ENCODE measurements around the gene PRSS8. TPM values are rescaled to one million over a fixed set of nuclear protein-coding genes. Genes with fewer than 3 reads are reported as not detected.

The PRSS8 gene
- total RNA-seq = not detected in 2 replicates

DNA sequence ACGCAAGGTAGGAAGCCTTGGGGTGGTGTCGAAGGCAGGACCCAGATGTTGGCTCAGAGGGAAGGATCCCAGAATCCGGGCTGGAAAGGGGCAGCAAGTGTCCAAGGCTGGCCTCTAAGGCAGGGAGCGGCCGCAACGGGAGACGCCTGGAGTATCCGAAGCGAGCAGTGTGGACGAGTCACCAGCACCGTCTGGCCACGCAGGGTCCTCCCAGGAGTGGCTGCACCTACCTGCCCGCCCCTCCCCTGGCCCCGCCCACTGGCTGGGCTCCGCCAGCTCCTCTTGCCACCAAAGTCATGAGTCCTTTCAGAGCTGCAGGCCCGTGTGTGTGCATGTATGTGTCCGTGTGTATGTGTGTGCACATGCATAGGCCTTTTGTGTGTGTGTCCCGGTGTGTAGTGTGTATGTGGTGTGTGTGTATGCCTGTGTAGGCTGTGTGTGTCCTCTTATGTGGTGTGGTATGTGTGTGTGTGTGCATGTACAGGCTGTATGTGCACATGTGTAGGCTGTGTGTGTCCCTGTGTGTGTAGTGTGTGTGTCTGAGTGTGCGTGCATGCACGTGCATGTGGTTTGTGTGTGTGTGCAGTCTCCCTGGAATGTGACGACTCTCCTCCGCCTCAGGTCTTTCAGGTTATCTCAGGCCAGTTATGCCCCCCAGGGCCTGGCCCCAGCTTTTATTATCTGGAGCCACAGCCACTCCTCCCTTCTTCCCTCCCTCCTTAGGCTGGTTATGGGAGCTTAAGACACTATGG lies at the start of gene PRSS8:
Gene PRSS8, minus strand, starts transcription at position 193 of the 752 bp plus-strand sequence. CDS start 229 bp downstream, outside the sequence.

DNA sequence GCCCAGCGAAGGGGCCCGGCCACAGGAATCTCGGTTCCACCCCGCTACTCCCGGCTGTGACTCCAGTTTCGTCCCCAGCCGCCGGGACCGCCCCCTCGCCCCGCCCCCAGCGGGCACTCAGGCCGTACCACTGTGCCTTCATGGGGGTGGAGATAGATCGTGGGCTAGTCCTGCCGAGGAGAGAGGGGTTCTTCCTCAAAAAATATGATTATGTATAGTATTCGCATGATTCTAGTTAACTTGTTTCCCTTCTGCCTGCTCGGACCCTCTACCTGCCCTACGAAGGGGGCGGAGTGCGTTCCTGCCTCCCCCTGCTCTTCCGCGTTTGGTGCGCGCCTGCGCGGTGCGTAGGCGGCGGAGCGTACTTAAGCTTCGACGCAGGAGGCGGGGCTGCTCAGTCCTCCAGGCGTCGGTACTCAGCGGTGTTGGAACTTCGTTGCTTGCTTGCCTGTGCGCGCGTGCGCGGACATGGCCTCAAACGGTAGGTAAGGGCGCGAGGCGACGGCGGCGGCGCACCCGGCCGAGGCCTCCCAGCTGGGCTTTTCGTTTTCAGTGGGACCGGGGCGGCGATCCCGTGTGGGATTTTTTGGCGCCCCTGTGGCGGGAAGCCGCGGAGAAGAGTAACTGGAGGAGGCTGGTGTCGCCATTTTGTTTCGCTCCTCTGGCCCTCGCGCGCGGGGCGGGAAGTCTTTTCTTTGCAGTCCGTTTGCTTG lies 44.4 kb upstream of the PRSS8 start, which contains the start of gene FUS:
Gene FUS, plus strand, starts transcription at position 393 of the 713 bp plus-strand sequence. Its CDS starts 76 bp downstream, at position 469.

DNA sequence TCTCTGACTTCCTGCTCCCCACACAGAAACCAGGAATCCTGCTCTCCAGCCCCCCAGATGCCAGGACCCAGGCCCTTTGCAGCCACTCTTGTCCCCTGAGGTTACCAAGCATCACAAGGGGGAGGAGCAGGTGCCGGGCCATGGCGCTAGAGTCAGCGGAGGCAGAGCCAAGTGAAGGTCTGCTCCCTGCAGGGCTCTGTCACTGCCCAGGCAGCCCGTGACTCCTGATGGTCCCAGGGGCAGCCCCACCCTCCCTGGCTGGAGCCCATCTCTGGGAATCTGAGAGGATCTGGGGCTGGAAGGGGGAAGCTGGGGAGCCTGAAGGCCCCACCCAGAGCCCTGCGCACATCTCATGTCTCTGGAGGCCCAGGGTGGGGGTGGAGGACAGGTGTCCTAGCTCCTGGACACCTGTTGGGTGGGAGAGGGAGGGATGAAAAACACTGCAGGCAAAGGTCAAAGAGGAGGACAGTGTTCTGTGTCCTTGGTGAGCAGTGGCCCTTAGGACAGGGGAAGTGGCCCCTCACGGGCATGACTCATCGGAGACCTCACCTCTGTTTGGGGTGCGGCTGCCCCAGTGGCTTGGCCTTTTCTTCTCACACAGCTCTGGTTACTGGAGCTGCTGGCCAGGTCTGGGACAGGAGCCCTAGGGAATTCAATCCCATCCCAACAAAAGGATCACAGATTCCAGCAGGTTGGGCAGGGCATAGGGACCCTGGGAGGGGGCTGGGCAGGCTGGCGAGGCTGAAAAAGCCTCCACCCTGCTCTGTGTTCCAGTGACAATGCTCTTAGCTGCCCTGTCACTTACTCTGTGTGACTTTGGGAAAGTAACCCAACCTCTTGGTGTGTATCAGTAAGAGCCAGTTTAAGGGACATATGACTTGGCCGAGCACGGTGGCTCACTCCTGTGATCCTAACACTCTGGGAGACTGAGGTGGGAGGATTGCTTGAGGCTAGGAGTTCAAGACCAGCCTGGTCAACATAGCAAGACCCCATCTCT lies 14.7 kb upstream of the PRSS8 start, which contains the start of gene PRSS36:
Gene PRSS36, minus strand, starts transcription at position 173 of the 997 bp plus-strand sequence. Its CDS starts 31 bp downstream, at position 142.

DNA sequence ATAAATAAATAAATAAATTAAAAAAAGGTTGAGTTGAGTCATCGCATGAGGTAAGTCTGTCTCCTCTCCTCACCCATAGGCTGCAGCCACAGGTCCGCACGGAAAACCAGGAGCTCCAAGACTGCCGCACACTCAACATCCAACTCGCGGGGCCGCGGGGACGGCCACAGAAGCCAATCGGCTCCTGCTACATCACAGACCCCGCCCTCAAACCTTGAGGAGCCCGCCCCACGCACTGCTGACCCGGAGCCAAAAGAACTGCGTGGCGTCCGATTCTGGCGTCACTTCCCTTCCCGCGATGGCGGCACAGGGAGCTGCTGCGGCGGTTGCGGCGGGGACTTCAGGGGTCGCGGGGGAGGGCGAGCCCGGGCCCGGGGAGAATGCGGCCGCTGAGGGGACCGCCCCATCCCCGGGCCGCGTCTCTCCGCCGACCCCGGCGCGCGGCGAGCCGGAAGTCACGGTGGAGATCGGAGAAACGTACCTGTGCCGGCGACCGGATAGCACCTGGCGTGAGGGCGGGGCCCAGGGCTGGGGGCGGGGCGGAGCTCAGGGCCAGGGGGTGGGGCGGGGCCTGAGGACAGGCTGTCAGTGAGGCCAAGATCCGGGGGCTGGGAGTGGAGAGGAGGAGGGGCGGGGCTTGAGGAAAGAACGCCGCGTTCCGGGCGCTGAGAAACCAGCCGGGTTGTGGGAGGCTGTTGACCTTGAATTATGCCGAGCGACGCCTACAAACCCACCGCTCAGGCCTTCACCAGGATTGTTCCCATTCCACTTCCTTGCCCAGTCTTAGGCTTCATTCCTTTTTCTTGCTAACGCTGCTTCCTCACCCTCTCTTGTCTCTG lies 17.9 kb downstream of the PRSS8 start, which contains the start of gene KAT8:
Gene KAT8, plus strand, starts transcription at position 281 of the 839 bp plus-strand sequence. Its CDS starts 18 bp downstream, at position 299.

DNA sequence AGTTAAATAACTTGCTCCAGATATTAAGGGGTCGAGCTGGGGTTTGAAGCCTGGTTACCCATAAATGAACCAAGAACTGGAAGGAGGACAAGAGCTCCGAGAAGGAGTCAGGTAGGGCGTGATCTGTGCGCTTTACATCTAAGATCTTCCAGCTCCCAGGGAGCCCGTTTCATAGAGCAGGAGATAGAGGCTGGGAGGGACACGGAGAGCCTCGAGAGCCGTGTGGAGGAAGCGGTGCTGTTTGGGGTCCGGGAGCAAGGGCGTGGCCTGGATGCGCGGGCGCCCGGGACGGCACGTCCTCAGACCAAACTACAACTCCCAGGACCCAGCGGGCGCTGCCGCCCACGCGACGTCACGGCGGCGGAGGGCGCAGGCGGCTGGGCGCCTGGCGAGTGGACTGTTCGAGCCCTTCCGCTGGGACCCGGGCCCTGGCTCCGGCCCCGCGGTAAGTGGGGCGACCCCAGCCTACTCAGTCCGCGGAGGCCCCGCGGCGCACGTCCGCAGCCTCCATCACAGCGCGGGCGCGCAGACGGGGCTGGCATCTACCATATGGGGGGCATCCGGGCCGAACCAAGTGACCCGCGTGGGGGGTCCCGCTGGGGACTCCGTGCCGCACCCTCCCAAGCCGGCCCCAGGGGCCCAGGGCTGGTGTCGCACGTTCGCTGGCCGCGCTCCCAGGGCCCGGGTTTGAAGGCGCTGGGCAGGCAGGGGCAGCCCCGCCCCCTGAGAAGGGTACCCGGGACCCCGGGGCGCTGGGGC lies 27.3 kb downstream of the PRSS8 start, which contains the start of gene BCKDK:
Gene BCKDK, plus strand, starts transcription at position 352 of the 759 bp plus-strand sequence. CDS start 838 bp downstream, outside the sequence.

DNA sequence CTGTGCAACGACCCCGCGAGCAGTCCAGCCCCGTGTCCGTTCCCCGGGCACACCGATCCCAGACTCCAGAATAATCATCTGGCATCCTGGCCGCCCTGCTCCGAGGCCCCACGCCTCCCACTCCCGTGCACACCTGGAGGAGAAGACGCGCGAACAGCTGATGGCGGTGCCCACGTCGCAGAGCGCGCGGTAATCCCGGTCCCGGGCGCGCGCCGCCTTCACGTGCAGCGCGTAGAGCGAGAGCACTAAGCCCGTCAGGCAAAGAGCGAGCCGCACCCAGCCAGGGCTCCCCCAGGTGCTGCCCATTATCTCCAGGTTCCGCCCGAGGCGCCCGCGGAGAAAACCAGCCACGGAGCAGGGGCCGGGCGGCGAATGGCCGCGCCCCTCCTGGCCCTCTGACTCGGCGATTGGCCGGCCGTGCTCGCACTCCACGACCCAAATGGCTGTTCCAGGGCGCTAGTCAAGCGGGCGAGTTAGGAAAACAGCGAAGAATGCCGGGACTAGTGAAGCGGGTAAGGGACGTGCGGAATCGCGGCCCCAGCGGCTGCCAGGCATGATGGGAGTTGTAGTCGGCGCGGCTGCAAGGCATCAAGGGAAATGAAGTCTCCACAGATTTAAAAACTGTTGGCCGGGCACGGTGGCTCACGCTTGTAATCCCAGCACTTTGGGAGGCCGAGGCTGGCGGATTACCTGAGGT lies 41.0 kb downstream of the PRSS8 start, which contains the start of gene VKORC1:
Gene VKORC1, minus strand, starts transcription at position 374 of the 697 bp plus-strand sequence. Its CDS starts 68 bp downstream, at position 306.

DNA sequence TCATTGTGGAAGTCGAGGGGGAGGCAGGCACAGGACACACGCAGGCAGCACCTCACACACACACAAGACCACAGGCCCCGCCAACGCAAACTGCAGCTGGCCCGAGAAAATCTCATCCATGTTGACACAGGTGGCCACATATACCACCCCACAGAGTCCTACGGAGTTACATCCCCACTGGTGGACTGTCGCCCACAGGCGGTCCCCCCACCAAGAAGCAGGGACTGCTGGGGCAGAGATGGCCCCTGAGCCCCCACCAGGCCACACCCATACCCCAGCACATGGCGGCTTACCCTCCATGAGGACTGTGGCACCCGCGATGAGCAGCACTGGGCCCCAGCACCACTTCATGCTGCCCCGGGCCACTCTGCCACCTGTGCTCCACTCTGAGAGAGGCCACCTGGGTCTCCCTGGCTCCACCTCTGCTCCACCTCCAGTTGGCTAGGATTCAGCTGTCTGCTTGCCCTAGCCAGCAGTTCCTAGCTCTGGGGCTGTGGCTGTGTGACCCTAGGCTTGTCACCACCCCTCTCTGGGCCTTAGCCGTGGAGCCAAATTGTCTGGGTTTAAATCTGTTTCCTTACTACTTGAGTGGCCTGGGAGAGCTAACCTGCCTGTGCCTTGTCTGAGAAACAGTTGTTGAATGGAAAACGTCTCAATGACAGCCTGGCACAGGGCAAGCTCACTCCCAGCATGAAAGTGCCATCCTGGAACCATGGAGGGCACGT lies 46.9 kb downstream of the PRSS8 start, which contains the start of gene PRSS53:
Gene PRSS53, minus strand, starts transcription at position 485 of the 725 bp plus-strand sequence. Its CDS starts 134 bp downstream, at position 351.

Small RNAs within 50 kb of the gene (small RNA-seq; reads per million reads assigned to genes)
- gene AC009088.4 = not detected
- gene NDUFA3P6 = not detected

Other genes starting within 250 kb of the PRSS8 start
- 21.2 and 25.9 TPM in 2 replicates for gene BCL7C, start 241.7 kb downstream of the PRSS8 start, total RNA-seq
- 0.13 and 0.14 TPM in 2 replicates for gene CTF1, start 239.1 kb downstream of the PRSS8 start, total RNA-seq
- 20.6 and 33.5 TPM in 2 replicates for gene FBXL19, start 212.2 kb downstream of the PRSS8 start, total RNA-seq
- 13.0 and 16.7 TPM in 2 replicates for gene ORAI3, start 186.7 kb downstream of the PRSS8 start, total RNA-seq
- 7.0 and 7.8 TPM in 2 replicates for gene SETD1A, start 178.0 kb downstream of the PRSS8 start, total RNA-seq
- 3.7 and 4.7 TPM in 2 replicates for gene HSD3B7, start 150.5 kb downstream of the PRSS8 start, total RNA-seq
- 0.27 and 0.36 TPM in 2 replicates for gene STX1B, start 125.1 kb downstream of the PRSS8 start, total RNA-seq
- gene STX4, start 102.2 kb downstream of the PRSS8 start, total RNA-seq = 22.2 and 26.3 TPM in 2 replicates
- 6.6 and 8.9 TPM in 2 replicates for gene ZNF668, start 61.5 kb downstream of the PRSS8 start, total RNA-seq
- gene ZNF646, start 61.3 kb downstream of the PRSS8 start, total RNA-seq = 12.2 and 15.3 TPM in 2 replicates
- 1.1 and 1.5 TPM in 2 replicates for gene PRSS53, start 46.8 kb downstream of the PRSS8 start, total RNA-seq
- gene VKORC1, start 40.9 kb downstream of the PRSS8 start, total RNA-seq = 65.3 and 77.1 TPM in 2 replicates
- 42.0 and 51.4 TPM in 2 replicates for gene BCKDK, start 27.3 kb downstream of the PRSS8 start, total RNA-seq
- gene KAT8, start 18.1 kb downstream of the PRSS8 start, total RNA-seq = 24.1 and 31.4 TPM in 2 replicates
- 0.13 and 0.14 TPM in 2 replicates for gene PRSS36, start 14.3 kb upstream of the PRSS8 start, total RNA-seq
- gene FUS, start 44.4 kb upstream of the PRSS8 start, total RNA-seq = 87.8 and 92.3 TPM in 2 replicates
- 28.4 and 51.2 TPM in 2 replicates for gene PYCARD, start 67.0 kb upstream of the PRSS8 start, total RNA-seq
- gene TRIM72, start 78.4 kb upstream of the PRSS8 start, total RNA-seq = not detected in 2 replicates
- not detected in 2 replicates for gene PYDC1, start 81.4 kb upstream of the PRSS8 start, total RNA-seq
- not detected in 2 replicates for gene ITGAM, start 124.2 kb upstream of the PRSS8 start, total RNA-seq
- gene ITGAX, start 219.4 kb upstream of the PRSS8 start, total RNA-seq = 0.27 and 2.9 TPM in 2 replicates